ENCODE data around the gene CTU2.

The CTU2 gene

GRCh38 chr16:88764080-88764479 lies 57.8 kb downstream of the CTU2 start:
- DNase-seq, result no peak

- no peak for DNase-seq
Measured at GRCh38 chr16:88764913-88765349, 58.6 kb downstream of the CTU2 start.
